ENCODE measurements around the gene UBE2V1. TPM values are rescaled to one million over a fixed set of nuclear protein-coding genes. Genes with fewer than 3 reads are reported as not detected.

UBE2V1 gene
- total RNA-seq, 1 experiment from 2014 or later = 203 TPM

DNA sequence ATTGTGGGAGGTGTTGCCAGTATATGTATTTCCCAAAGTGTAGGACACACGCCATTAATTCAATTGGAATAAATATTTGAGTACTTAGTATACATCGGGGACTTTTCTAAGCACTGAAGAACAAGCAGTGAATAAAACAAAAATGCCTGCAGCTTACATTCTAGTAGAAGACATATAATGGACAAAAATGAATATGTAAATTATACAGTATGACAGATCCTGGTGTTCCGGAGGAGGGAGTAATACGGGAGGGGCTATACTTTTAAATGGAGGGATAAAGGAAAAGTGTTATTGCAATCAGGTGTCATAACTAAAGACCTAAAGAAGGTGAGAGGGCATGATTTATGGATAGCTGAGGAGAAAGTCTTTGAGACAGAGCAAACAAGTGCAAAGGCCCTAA lies 15.1 kb downstream of the UBE2V1 start:
- Histone ChIP-seq H3K4me3 (ENCODE audit: low read depth, low read length, poor library complexity, severe bottlenecking) (no peak overlapping the region), H3K27me3 (replicated peaks; ENCODE audit: insufficient read depth, low read depth, low read length, poor library complexity) (no peaks in the 10 kb centered on the region), H3K9me3 (ENCODE audit: low read depth, low read length, poor library complexity, severe bottlenecking) (no peaks in the 10 kb centered on the region), H3K4me1 (ENCODE audit: insufficient read depth, low read length, poor library complexity, severe bottlenecking) (peaks cover 21% of the 10 kb centered on the region), H3K27ac (ENCODE audit: low read depth, low read length, poor library complexity, severe bottlenecking) (peak overlapping the region; percentile 10), H3K36me3 (ENCODE audit: insufficient read depth, low read length, poor library complexity, severe bottlenecking) (peaks cover 29% of the 10 kb centered on the region)
- BruUV-seq (replicated peaks) = no TSS peak
- DNase-seq (ENCODE audit: low spot score) = no peak
- intact Hi-C loops (cut with micrococcal nuclease; ENCODE audit: unreplicated experiment) = no loop called here
- CTCF ChIA-PET = interaction anchor here (1.4 kb wide), 1 partner anchor 81 kb away, joined by 3 read pairs; no protein-coding TSS in a partner anchor
- TF ChIP-seq, protein P1, sequence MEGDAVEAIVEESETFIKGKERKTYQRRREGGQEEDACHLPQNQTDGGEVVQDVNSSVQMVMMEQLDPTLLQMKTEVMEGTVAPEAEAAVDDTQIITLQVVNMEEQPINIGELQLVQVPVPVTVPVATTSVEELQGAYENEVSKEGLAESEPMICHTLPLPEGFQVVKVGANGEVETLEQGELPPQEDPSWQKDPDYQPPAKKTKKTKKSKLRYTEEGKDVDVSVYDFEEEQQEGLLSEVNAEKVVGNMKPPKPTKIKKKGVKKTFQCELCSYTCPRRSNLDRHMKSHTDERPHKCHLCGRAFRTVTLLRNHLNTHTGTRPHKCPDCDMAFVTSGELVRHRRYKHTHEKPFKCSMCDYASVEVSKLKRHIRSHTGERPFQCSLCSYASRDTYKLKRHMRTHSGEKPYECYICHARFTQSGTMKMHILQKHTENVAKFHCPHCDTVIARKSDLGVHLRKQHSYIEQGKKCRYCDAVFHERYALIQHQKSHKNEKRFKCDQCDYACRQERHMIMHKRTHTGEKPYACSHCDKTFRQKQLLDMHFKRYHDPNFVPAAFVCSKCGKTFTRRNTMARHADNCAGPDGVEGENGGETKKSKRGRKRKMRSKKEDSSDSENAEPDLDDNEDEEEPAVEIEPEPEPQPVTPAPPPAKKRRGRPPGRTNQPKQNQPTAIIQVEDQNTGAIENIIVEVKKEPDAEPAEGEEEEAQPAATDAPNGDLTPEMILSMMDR (conservative IDR thresholded peaks at IDR 0.05; ENCODE audit: low read depth, low read length) = no peak
- TF ChIP-seq EZH2 (IDR thresholded peaks at IDR 0.05; ENCODE audit: borderline replicate concordance, low read depth, low read length, poor library complexity, severe bottlenecking) = no peak
- POLR2A ChIA-PET (ENCODE audit: low non-redundant PET) = no interaction called here

DNA sequence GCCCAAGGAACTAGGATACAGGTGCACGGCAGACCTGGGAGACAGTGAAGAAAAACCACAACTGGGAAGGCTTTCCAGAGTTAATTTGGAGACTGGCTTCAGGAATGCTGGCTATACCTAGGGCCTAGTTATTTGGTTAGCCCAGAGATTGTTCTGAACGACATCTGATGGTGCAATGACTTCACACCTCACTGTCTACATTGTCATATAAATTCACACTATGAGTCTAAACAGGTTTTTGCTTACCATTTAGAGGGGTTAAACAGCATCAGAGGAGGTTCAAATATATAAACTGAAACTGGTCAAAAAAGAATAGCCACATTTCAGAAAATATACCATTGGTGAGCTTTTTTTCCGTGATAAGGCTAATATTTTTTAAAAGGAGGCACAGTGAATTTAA lies 16.7 kb downstream of the UBE2V1 start:
- no peaks in the 10 kb centered on the region for H3K27me3 ChIP-seq (replicated peaks; ENCODE audit: insufficient read depth, low read depth, low read length, poor library complexity)
- peaks cover 21% of the 10 kb centered on the region for H3K4me1 ChIP-seq (ENCODE audit: insufficient read depth, low read length, poor library complexity, severe bottlenecking)
- no peak for DNase-seq (ENCODE audit: low spot score)
- intact Hi-C loops (cut with micrococcal nuclease; ENCODE audit: unreplicated experiment) = no loop called here
- H3K4me3 ChIP-seq (ENCODE audit: low read depth, low read length, poor library complexity, severe bottlenecking) = no peak overlapping the region
- H3K27ac ChIP-seq (ENCODE audit: low read depth, low read length, poor library complexity, severe bottlenecking) = no peak overlapping the region
- H3K36me3 ChIP-seq (ENCODE audit: insufficient read depth, low read length, poor library complexity, severe bottlenecking) = peaks cover 29% of the 10 kb centered on the region
- ChIA-PET POLR2A (ENCODE audit: low non-redundant PET) (no interaction called here), CTCF (no interaction called here)
- TF ChIP-seq, protein P1 (conservative IDR thresholded peaks at IDR 0.05; ENCODE audit: low read depth, low read length) = no peak
- TF ChIP-seq EZH2 (IDR thresholded peaks at IDR 0.05; ENCODE audit: borderline replicate concordance, low read depth, low read length, poor library complexity, severe bottlenecking) = no peak
- H3K9me3 ChIP-seq (ENCODE audit: low read depth, low read length, poor library complexity, severe bottlenecking) = no peaks in the 10 kb centered on the region
- BruUV-seq (replicated peaks) = no TSS peak

DNA sequence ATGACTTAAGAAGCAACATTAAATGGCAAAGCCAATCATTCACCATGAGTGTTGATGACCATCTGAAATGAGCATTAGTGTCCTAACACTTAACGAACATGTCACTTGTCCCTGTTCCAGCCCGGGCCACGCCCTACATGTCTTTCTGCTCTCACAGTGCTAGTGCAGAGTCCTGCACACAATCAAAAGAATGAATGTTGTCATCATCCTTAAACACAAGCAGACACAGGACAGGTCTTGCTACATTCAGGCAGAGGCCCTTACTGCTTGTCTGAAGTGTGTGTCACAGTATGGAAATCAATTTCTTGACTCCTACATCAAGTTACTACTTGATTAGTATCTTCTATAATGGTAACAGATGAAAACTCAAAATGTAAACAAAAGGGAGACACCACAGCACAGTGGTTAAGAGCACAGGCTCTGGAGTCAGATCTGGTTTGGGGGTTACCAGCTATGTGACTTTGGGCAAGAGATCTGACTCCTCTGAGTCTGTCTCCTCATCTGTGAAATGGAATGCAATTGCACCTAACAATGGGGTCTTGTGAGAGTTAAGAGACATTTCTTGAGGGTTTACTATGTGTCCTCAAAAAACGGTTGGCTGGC lies 17.4 kb downstream of the UBE2V1 start:
- DNase-seq (ENCODE audit: low spot score) = no peak
- no peak overlapping the region for H3K4me3 ChIP-seq (ENCODE audit: low read depth, low read length, poor library complexity, severe bottlenecking)
- POLR2A ChIA-PET (ENCODE audit: low non-redundant PET) = no interaction called here
- H3K36me3 ChIP-seq (ENCODE audit: insufficient read depth, low read length, poor library complexity, severe bottlenecking) = peaks cover 29% of the 10 kb centered on the region
- CTCF ChIA-PET = no interaction called here
- BruUV-seq (replicated peaks) = no TSS peak
- intact Hi-C loops (cut with micrococcal nuclease; ENCODE audit: unreplicated experiment) = no loop called here
- peaks cover 21% of the 10 kb centered on the region for H3K4me1 ChIP-seq (ENCODE audit: insufficient read depth, low read length, poor library complexity, severe bottlenecking)
- no peak for TF ChIP-seq EZH2 (IDR thresholded peaks at IDR 0.05; ENCODE audit: borderline replicate concordance, low read depth, low read length, poor library complexity, severe bottlenecking)
- TF ChIP-seq, protein P1 (conservative IDR thresholded peaks at IDR 0.05; ENCODE audit: low read depth, low read length) = no peak
- no peak overlapping the region for H3K27ac ChIP-seq (ENCODE audit: low read depth, low read length, poor library complexity, severe bottlenecking)
- H3K9me3 ChIP-seq (ENCODE audit: low read depth, low read length, poor library complexity, severe bottlenecking) = no peaks in the 10 kb centered on the region
- no peaks in the 10 kb centered on the region for H3K27me3 ChIP-seq (replicated peaks; ENCODE audit: insufficient read depth, low read depth, low read length, poor library complexity)
